K562 (cell line): ENCODE results near the gene ADARB2.

Experiments
- EGR1 ChIP-seq: fragments of 450-650 bp; conservative IDR thresholded peaks from 2 replicates; pipeline ENCODE4 v1.6.1; 2017; ENCODE audit warnings: mild to moderate bottlenecking
- EHMT2 ChIP-seq: fragments of 450-650 bp; IDR thresholded peaks from 2 replicates; pipeline ENCODE4 v1.6.1; 2018; ENCODE audit warnings: antibody characterized with exemption
- POLR2A ChIP-seq: fragments of 450-650 bp; conservative IDR thresholded peaks from 2 replicates; pipeline ENCODE4 v1.6.1; 2016
- SMAD3 ChIP-seq: fragments of 450-650 bp; formaldehyde crosslinking; conservative IDR thresholded peaks from 2 replicates; pipeline ENCODE4 v1.4.0; 2020; ENCODE audit warnings: mild to moderate bottlenecking
- ZBTB40 ChIP-seq, 2 experiments: fragments of 450-650 bp in 1 of 2; sonication (generic) in 1 of 2; formaldehyde crosslinking in 1 of 2; IDR thresholded peaks; 2 replicates each; pipeline versions ENCODE4 v1.7.1 to v1.9.0; 2016 to 2022; ENCODE audit warnings: inconsistent platforms in 1 of 2, mild to moderate bottlenecking in 1 of 2, missing genetic modification reagents in 1 of 2
- TF ChIP-seq, protein P1 (sequence below), 2 experiments: fragments of 200-800 bp in 1 of 2; sonication (Bioruptor generic) in 1 of 2; sonication (generic) in 1 of 2; formaldehyde crosslinking in 1 of 2; IDR thresholded peaks in 1 of 2; conservative IDR thresholded peaks in 1 of 2; 2 replicates each; pipeline versions ENCODE4 v1.5.0 to v1.6.1; 2016 to 2020; ENCODE audit warnings: missing compliant biosample characterization in 1 of 2, missing genetic modification characterization in 1 of 2, missing genetic modification reagents in 1 of 2
- TF ChIP-seq, protein P2 (sequence below), 3 experiments: IDR thresholded peaks in 2 of 3; conservative IDR thresholded peaks in 1 of 3; 2 replicates each; pipeline ENCODE4 v1.5.1; 2011 to 2012; ENCODE audit warnings: low read length in 3 of 3, mild to moderate bottlenecking in 3 of 3, control low read depth in 2 of 3, improper control_type of control experiment in 1 of 3, inconsistent platforms in 1 of 3, low read depth in 1 of 3, mixed read lengths in 1 of 3, moderate library complexity in 1 of 3; ENCODE audit not compliant: insufficient read depth in 2 of 3

DNA sequence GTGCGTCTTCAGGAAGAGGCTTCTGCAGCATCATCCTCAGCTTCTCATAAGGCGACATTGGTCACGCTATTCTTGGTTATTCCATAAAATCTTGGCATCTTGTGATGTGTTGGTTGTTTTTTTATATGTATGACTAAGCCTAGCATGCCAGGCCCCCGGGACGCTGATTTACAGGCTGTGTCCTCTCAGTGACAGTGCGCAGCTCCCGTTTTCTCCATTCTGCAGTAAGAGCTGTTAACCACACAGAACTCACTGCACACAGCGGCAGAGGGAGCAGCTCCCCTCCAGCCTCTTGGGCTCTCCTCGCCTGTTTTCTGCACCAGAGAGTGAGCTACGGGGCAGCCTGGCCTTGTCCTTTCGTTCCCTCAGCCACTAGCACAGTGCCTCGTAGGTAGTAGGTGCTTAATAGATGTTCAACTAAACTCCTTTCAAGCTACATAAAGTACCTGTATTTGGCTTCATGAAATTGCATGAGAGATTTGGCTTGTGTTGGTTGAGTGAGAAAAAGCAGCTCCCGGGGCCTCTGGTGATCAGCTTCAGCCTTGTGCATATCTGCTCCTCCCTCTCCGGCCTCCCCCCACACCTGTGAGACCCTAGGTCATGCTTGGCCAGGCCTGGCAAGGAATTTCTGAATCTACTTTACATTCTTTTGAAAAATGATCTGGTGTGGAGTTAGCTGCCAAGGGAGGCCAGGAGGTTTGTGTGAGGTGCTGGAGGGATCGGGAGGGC lies 564.9 kb downstream of the ADARB2 start:
- TF ChIP-seq, protein P1, sequence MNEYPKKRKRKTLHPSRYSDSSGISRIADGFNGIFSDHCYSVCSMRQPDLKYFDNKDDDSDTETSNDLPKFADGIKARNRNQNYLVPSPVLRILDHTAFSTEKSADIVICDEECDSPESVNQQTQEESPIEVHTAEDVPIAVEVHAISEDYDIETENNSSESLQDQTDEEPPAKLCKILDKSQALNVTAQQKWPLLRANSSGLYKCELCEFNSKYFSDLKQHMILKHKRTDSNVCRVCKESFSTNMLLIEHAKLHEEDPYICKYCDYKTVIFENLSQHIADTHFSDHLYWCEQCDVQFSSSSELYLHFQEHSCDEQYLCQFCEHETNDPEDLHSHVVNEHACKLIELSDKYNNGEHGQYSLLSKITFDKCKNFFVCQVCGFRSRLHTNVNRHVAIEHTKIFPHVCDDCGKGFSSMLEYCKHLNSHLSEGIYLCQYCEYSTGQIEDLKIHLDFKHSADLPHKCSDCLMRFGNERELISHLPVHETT (CRISPR knock-in tag; conservative IDR thresholded peaks at IDR 0.05 in 1 of 2, IDR thresholded peaks at IDR 0.05 in 1 of 2) = no peak
- TF ChIP-seq, protein P2, sequence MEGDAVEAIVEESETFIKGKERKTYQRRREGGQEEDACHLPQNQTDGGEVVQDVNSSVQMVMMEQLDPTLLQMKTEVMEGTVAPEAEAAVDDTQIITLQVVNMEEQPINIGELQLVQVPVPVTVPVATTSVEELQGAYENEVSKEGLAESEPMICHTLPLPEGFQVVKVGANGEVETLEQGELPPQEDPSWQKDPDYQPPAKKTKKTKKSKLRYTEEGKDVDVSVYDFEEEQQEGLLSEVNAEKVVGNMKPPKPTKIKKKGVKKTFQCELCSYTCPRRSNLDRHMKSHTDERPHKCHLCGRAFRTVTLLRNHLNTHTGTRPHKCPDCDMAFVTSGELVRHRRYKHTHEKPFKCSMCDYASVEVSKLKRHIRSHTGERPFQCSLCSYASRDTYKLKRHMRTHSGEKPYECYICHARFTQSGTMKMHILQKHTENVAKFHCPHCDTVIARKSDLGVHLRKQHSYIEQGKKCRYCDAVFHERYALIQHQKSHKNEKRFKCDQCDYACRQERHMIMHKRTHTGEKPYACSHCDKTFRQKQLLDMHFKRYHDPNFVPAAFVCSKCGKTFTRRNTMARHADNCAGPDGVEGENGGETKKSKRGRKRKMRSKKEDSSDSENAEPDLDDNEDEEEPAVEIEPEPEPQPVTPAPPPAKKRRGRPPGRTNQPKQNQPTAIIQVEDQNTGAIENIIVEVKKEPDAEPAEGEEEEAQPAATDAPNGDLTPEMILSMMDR (IDR thresholded peaks at IDR 0.05 in 2 of 3, conservative IDR thresholded peaks at IDR 0.05 in 1 of 3; ENCODE audit: insufficient read depth in 2 of 3, low read depth in 1 of 3, low read length in 3 of 3) = no peak
- no peak for TF ChIP-seq EGR1
- TF ChIP-seq SMAD3 = no peak
- no peak for TF ChIP-seq EHMT2
- TF ChIP-seq ZBTB40 (IDR thresholded peaks at IDR 0.05) = no peak
- no peak for TF ChIP-seq ZBTB40 (CRISPR knock-in tag; IDR thresholded peaks at IDR 0.05)
- no peak for TF ChIP-seq POLR2A
